Measurements from ENCODE around the gene ARFRP1.
"Not testable (repeated sequence)": the region's sequence is repeated elsewhere in the genome, so short reads cannot be mapped to it uniquely, and the experiment has no call there.

Gene ARFRP1

GRCh38 chr20:63653041-63653973, 54.5 kb downstream of the ARFRP1 start, which contains the start of gene STMN3:
Gene STMN3 (minus strand): TSS chr20:63653424. CDS start chr20:63653345, 79 bp downstream.
- peak; percentile 77 for DNase-seq

- DNase-seq, result peak; percentile 47
These were observed 55.4 kb downstream of the ARFRP1 start for GRCh38 chr20:63652192-63652980.

- peak; percentile 52 for DNase-seq
These were observed 55.9 kb downstream of the ARFRP1 start for GRCh38 chr20:63651942-63652191.

- DNase-seq, result not testable (repeated sequence)
These were observed 57.3 kb downstream of the ARFRP1 start for GRCh38 chr20:63650486-63650885.

GRCh38 chr20:63648895-63649589, 58.7 kb downstream of the ARFRP1 start:
- no peak for DNase-seq

Data from CD4-positive, alpha-beta T cell treated with Interleukin-12 subunit alpha and Interleukin-12 subunit beta, for 1 hour (primary cell).